Ovary (tissue), 9 donors: ENCODE measurements around the gene KRT86. TPM values are rescaled to one million over a fixed set of nuclear protein-coding genes. Genes with fewer than 3 reads are reported as not detected.

Source experiments
- DNase-seq, 5 donors: peaks; one replicate each; pipeline ENCODE4 v3.0.0-alpha.2; 2019 to 2020
- H3K27ac ChIP-seq, 2 donors: fragments of 200-600 bp; one replicate each; pipeline versions ENCODE4 v1.5.1 to v1.8.0; 2019 to 2022
- H3K27me3 ChIP-seq: fragments of 200-600 bp; one replicate; pipeline ENCODE4 v1.8.0; 2022
- H3K36me3 ChIP-seq: fragments of 200-600 bp; sonication (generic); one replicate; pipeline ENCODE4 v1.5.1; 2019
- H3K4me1 ChIP-seq: one replicate; pipeline ENCODE4 v1.8.1; 2013; ENCODE audit warnings: mild to moderate bottlenecking, moderate library complexity; ENCODE audit not compliant: insufficient read depth
- H3K4me3 ChIP-seq: fragments of 200-600 bp; sonication (generic); one replicate; pipeline ENCODE4 v1.5.1; 2017
- H3K9me3 ChIP-seq, 2 donors: fragments of 200-600 bp in 1 of 2; sonication (generic) in 1 of 2; one replicate each; pipeline versions ENCODE4 v1.5.1 to v1.8.1; 2013 to 2019; ENCODE audit warnings: mild to moderate bottlenecking in 1 of 2, moderate library complexity in 1 of 2
- EP300 ChIP-seq: sonication (generic); formaldehyde crosslinking; IDR thresholded peaks from one replicate; pipeline ENCODE4 v1.6.1; 2017; ENCODE audit warnings: antibody characterized with exemption
- POLR2A ChIP-seq: fragments of 450-650 bp; IDR thresholded peaks from one replicate; pipeline ENCODE4 v1.6.1; 2017; ENCODE audit warnings: antibody characterized with exemption, mild to moderate bottlenecking, moderate library complexity
- WGBS, 3 donors: extraction: QIAGEN DNeasy Blood & Tissue Kit in 1 of 3; methylation state at CpG; one replicate each; pipeline versions ENCODE4 v1.1.5 to v1.1.7; 2013 to 2017; 5-methylcytosine and 5-hydroxymethylcytosine counted together
- intact Hi-C, 4 donors: fragments of 100-400 bp; cut with DNase I; formaldehyde crosslinking; loops; one replicate each; pipeline versions ENCODE4 v1.11.0 to v1.15.1; 2022 to 2023
- polyA plus RNA-seq, 2 donors: library from polyadenylated mRNA; stranded (reverse); fragments of 200-250 nt in 1 of 2; fragments of 350-450 nt in 1 of 2; fragmentation: Illumina TruSeq in 1 of 2; extraction: RNeasy Lipid Tissue Mini Kit (QIAGEN cat#74804) in 1 of 2; gene quantifications; one replicate each; pipeline ENCODE4 v1.2.3, GENCODE V29; 2013 to 2014
- total RNA-seq, 7 donors: library from RNA; depleted of rRNA in 2 of 7; stranded (reverse); fragments of >200 nt in 2 of 7; fragmentation: NEBNext Ultra II Directional in 3 of 7; extraction: Animal tissue kit (Norgen Biotek cat#: 25700) in 3 of 7; gene quantifications; one replicate each; pipeline versions ENCODE4 v1.1.0 to v1.2.4, GENCODE V29; 2016 to 2023
- TF ChIP-seq, protein P1 (sequence below), 3 donors: fragments of 450-650 bp in 2 of 3; fragments of 200-600 bp in 1 of 3; IDR thresholded peaks; one replicate each; pipeline versions ENCODE4 v1.5.1 to v1.8.0; 2016 to 2022; ENCODE audit warnings: antibody characterized with exemption in 3 of 3, mild to moderate bottlenecking in 1 of 3
- donor health status: DM: no; HTN: no; CAD: no; lungs with moderate emphysema.
- donor health status: DM: no; HTN: no; CAD: no.
- donor health status: Bipolar disorder and iron deficiency.
- donor health status: DM: yes; HTN: yes; CAD: no.
- donor health status: DM: no; HTN: no; CAD: no.
- donor health status: DM: yes; HTN: yes; CAD: no.

Gene KRT86
- total and polyA plus RNA-seq, 9 donors = 0.69 TPM; not detected in 8

DNA sequence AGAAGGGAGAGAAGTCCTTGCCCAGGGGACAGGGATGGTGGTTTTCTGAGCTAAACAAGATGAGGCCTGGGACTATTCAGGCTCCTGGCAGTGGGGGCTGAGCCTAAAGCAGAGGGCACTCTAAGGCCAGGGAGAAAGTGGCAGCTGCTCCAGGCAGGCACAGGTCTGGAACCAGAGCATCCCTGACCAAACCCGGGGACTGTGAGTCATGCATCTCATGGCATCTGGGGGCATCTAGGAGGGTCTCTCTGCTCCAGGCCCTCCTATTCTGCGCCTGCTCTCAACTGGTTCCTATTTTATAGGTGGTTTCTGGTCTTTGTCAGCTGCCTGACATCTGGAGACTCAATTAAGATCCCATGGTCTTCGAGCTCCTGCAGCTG lies 29.8 kb upstream of the KRT86 start:
- 60 to 73% (median 64%) methylated on average over 3 of the region's 3 CpGs for WGBS, 3 donors
- Histone ChIP-seq H3K27me3 (no peaks in the 10 kb centered on the region), H3K4me3 (no peak overlapping the region), H3K36me3 (no peaks in the 10 kb centered on the region), H3K4me1 (peaks cover 7% of the 10 kb centered on the region), H3K27ac (no peak overlapping the region), H3K9me3 (no peaks in the 10 kb centered on the region)
- TF ChIP-seq POLR2A (no peak), EP300 (no peak)
- TF ChIP-seq, protein P1, sequence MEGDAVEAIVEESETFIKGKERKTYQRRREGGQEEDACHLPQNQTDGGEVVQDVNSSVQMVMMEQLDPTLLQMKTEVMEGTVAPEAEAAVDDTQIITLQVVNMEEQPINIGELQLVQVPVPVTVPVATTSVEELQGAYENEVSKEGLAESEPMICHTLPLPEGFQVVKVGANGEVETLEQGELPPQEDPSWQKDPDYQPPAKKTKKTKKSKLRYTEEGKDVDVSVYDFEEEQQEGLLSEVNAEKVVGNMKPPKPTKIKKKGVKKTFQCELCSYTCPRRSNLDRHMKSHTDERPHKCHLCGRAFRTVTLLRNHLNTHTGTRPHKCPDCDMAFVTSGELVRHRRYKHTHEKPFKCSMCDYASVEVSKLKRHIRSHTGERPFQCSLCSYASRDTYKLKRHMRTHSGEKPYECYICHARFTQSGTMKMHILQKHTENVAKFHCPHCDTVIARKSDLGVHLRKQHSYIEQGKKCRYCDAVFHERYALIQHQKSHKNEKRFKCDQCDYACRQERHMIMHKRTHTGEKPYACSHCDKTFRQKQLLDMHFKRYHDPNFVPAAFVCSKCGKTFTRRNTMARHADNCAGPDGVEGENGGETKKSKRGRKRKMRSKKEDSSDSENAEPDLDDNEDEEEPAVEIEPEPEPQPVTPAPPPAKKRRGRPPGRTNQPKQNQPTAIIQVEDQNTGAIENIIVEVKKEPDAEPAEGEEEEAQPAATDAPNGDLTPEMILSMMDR (IDR thresholded peaks at IDR 0.05) = no peak
- intact Hi-C loops = no loop called here
- no peak for DNase-seq

DNA sequence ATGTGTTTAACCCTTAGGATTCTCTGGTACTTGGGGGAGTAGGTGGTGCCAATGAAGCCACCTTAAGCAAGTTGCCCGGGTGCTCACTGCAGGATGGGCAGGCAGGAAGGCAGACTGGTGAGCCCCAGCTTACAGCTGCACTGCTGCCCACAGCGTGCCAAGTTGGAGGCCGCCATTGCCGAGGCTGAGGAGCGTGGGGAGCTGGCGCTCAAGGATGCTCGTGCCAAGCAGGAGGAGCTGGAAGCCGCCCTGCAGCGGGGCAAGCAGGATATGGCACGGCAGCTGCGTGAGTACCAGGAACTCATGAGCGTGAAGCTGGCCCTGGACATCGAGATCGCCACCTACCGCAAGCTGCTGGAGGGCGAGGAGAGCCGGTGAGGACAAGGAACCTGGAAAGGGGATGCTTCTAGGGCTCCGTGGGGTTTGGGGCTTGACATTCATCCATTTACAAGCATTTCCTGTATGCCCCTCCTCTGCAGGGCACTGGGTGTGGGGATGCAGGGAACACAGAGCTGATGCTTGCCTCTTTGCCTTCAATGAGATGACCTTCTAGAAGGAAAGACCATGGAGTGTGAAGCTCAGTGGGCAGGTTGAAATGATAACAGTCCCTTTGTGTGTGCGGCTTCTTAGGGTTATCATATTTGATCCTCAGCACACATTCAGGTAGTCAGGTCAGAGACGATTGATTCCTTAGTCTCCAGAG lies 29.0 kb upstream of the KRT86 start:
- Histone ChIP-seq H3K4me1 (peaks cover 7% of the 10 kb centered on the region), H3K27ac (no peak overlapping the region), H3K27me3 (no peaks in the 10 kb centered on the region), H3K4me3 (no peak overlapping the region), H3K36me3 (no peaks in the 10 kb centered on the region), H3K9me3 (no peaks in the 10 kb centered on the region)
- WGBS, 3 donors = 87 to 91% (median 87%) methylated on average over 20 of the region's 20 CpGs
- no peak for DNase-seq
- TF ChIP-seq, protein P1 (IDR thresholded peaks at IDR 0.05) = no peak
- TF ChIP-seq POLR2A (no peak), EP300 (no peak)
- intact Hi-C loops = no loop called here

DNA sequence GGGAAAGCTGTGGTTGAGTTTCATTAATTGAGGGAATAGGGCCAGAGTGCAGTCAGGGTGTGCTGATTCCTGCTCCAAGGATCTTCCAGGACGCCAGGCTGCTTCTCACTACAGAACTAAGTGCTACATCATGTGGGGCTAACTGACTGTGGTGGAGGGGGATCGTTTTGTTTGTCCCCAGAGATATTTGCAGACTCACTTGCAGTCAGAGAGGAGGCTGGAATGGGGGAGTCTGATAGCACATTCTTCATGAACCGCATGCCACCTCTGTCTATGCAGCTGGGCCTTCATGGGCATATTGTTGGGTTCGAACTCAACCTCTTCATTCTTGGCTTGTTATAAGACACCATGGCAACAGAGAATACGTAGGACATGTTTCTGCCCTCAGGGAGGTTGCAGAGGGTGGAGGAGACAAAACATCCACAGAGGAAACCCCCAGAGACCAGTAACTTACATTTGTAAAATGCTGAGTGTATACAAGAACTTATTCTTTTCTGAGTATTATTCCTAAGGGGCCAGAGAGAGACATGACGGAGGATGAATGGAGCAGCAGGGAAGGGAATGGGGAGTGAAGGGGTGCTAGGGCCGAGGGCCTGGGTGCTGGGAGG lies 28.4 kb upstream of the KRT86 start:
- no peak for DNase-seq

DNA sequence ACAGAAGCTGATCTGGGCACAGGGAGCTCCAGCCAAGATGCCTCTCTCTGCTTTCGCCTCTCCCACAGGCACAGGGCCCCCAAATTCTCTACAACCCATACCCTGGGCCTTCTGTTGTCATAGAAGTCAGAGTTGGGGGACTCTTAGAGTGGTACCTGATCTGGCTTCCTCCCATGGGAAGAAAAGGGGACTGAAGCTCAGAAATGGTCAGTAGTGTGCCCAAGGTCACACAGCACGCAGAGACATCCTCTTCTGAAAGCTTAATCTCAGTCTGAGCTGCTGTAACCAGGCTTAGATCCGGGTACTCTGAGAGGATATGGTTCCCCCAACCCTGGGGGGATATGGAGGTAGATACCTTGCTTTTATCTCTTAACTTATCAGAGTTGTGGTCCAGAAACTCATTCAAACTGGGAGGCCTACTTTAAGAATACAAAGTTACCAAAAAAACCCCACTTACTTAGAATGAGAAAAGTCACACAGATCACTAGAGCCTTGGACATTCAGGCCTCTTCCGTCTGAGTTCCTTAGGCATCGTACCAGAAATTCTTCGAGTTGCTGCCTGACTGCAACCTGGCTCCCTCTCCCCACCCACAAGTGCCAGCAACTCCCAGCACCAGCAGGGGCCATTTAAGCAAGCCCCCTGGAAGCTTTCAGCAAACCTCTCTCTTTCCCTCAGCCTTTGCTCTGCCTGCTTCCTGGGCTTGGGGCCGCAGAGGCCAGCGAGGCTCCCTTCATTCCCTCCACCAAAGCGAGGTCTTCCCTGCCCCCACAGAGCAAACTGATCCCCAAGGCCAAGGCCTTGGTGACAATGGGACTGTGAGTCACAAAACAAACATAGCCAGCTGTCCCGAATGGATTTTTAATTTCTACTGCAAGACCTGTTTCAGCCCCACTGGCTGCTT lies 27.5 kb upstream of the KRT86 start:
- Histone ChIP-seq H3K9me3 (no peaks in the 10 kb centered on the region), H3K27me3 (no peaks in the 10 kb centered on the region), H3K36me3 (no peaks in the 10 kb centered on the region), H3K4me1 (peaks cover 7% of the 10 kb centered on the region), H3K27ac (no peak overlapping the region), H3K4me3 (no peak overlapping the region)
- intact Hi-C loops = no loop called here
- TF ChIP-seq, protein P1 (IDR thresholded peaks at IDR 0.05) = no peak
- TF ChIP-seq EP300 = no peak
- no peak for TF ChIP-seq POLR2A
- WGBS, 3 donors = 61 to 67% (median 64%) methylated on average over 10 of the region's 10 CpGs
- DNase-seq = no peak

More for the DNA sequence above, 28.4 kb upstream of the KRT86 start:
- H3K4me1 ChIP-seq = peaks cover 7% of the 10 kb centered on the region
- no peaks in the 10 kb centered on the region for H3K9me3 ChIP-seq
- H3K27me3 ChIP-seq = no peaks in the 10 kb centered on the region
- intact Hi-C loops = no loop called here
- H3K4me3 ChIP-seq = no peak overlapping the region
- no peak overlapping the region for H3K27ac ChIP-seq
- 64 to 79% (median 78%) methylated on average over 7 of the region's 7 CpGs for WGBS, 3 donors
- TF ChIP-seq, protein P1 (IDR thresholded peaks at IDR 0.05) = no peak
- TF ChIP-seq POLR2A = no peak
- TF ChIP-seq EP300 = no peak
- no peaks in the 10 kb centered on the region for H3K36me3 ChIP-seq
